Tibial nerve (tissue), 4 donors: ENCODE data around the gene SERPINA6.

Experiments
- EP300 ChIP-seq, 2 donors: sonication (generic); formaldehyde crosslinking; IDR thresholded peaks; one replicate each; pipeline ENCODE4 v1.6.1; 2017; ENCODE audit warnings: antibody characterized with exemption in 2 of 2, mild to moderate bottlenecking in 1 of 2
- POLR2A ChIP-seq, 2 donors: fragments of 450-650 bp; IDR thresholded peaks; one replicate each; pipeline ENCODE4 v1.6.1; 2017; ENCODE audit warnings: antibody characterized with exemption in 2 of 2, mild to moderate bottlenecking in 2 of 2, moderate library complexity in 2 of 2
- TF ChIP-seq, protein P1 (sequence below), 5 experiments: fragments of 200-600 bp in 3 of 5; fragments of 450-650 bp in 2 of 5; sonication (generic) in 3 of 5; IDR thresholded peaks; one replicate each; pipeline ENCODE4 v1.5.1; 2016 to 2019; ENCODE audit warnings: antibody characterized with exemption in 5 of 5, mild to moderate bottlenecking in 3 of 5, moderate library complexity in 2 of 5

DNA sequence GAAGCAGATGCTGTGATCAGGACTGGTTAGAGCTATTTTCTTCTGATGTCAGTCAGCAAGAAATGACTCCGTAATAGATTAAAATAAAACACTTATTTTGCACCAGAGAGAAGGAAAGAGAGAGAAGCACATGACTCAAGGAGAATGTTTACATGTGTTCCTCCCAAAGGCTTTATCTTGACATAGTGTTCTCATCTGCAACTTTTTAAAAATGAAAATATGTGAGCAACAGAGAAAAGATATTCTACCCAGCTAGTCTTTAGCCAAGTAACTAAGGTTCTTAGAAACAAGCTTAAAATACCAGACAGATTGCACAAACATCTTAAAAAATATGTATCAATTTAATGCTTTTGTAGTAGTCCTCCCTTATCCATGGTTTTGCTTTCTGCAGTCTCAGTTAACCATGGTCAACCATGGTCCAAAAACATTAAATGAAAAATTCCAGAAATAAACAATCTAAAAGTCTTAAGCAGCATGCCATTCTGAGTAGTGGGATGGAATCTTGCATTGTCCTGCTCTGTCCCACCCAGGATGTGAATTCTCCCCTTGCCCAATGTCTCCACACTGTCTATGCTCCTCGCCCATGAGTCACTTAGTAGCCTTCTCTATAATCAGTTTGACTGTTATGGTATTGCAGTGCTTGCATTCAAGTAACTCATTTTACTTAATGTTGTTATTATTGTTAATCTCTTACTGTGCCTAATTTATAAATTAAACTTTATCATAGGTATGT lies 40.0 kb downstream of the SERPINA6 start:
- TF ChIP-seq, protein P1, sequence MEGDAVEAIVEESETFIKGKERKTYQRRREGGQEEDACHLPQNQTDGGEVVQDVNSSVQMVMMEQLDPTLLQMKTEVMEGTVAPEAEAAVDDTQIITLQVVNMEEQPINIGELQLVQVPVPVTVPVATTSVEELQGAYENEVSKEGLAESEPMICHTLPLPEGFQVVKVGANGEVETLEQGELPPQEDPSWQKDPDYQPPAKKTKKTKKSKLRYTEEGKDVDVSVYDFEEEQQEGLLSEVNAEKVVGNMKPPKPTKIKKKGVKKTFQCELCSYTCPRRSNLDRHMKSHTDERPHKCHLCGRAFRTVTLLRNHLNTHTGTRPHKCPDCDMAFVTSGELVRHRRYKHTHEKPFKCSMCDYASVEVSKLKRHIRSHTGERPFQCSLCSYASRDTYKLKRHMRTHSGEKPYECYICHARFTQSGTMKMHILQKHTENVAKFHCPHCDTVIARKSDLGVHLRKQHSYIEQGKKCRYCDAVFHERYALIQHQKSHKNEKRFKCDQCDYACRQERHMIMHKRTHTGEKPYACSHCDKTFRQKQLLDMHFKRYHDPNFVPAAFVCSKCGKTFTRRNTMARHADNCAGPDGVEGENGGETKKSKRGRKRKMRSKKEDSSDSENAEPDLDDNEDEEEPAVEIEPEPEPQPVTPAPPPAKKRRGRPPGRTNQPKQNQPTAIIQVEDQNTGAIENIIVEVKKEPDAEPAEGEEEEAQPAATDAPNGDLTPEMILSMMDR (IDR thresholded peaks at IDR 0.05): no peak
- no peak for TF ChIP-seq POLR2A (IDR thresholded peaks at IDR 0.05)
- no peak for TF ChIP-seq EP300 (IDR thresholded peaks at IDR 0.05)
